Caco-2 (cell line): ENCODE measurements around the gene DLG2. TPM values are rescaled to one million over a fixed set of nuclear protein-coding genes. Genes with fewer than 3 reads are reported as not detected.

Experiments
- BruUV-seq: library from RNA; stranded (reverse); fragments of 400-500 nt; replicated peaks from 2 replicates; lab custom pipeline; 2021; lab: Mats Ljungman, UMichigan
- CTCF ChIA-PET: fragments of 300-600 bp; sonication (Branson Sonifier 250); formaldehyde crosslinking; loops from one replicate; lab custom pipeline; 2022; ENCODE audit warnings: antibody characterized with exemption; lab: Charles Lee
- POLR2A ChIA-PET: fragments of 300-600 bp; sonication (Branson Sonifier 250); formaldehyde crosslinking; loops from one replicate; lab custom pipeline; 2022; ENCODE audit warnings: antibody characterized with exemption; lab: Charles Lee
- DNase-seq, 2 experiments: peaks; one replicate each; pipeline versions ENCODE4 v3.0.0 to v3.0.0-alpha.2; 2020 to 2022
- H3K27me3 ChIP-seq: replicated peaks from 2 replicates; pipeline ENCODE4 v1.6.0; 2011; ENCODE audit warnings: low read length; ENCODE audit not compliant: control insufficient read depth, insufficient read depth
- H3K36me3 ChIP-seq: 2 replicates; pipeline ENCODE4 v1.5.1; 2011; ENCODE audit warnings: low read length; ENCODE audit not compliant: control insufficient read depth, insufficient read depth
- H3K4me1 ChIP-seq: fragments of 250-450 bp; sonication (Bioruptor Pico); 2 replicates; pipeline ENCODE4 v1.5.1; 2020; ENCODE audit warnings: mild to moderate bottlenecking
- H3K4me3 ChIP-seq: 2 replicates; pipeline ENCODE4 v1.5.1; 2011; ENCODE audit warnings: low read depth, mild to moderate bottlenecking, control low read depth, low read length
- H3K9me3 ChIP-seq: fragments of 250-450 bp; sonication (Bioruptor Pico); 2 replicates; pipeline ENCODE4 v1.5.1; 2020; ENCODE audit warnings: mild to moderate bottlenecking, moderate library complexity
- H3K27ac Mint-ChIP-seq: one replicate; pipeline ENCODE4 v1.8.0; 2022; ENCODE audit warnings: mixed read lengths; ENCODE audit not compliant: unreplicated experiment
- H3K27me3 Mint-ChIP-seq: one replicate; pipeline ENCODE4 v1.8.0; 2022; ENCODE audit warnings: mixed read lengths; ENCODE audit not compliant: insufficient read depth, unreplicated experiment
- H3K36me3 Mint-ChIP-seq: one replicate; pipeline ENCODE4 v1.8.0; 2022; ENCODE audit warnings: mild to moderate bottlenecking, mixed read lengths; ENCODE audit not compliant: insufficient read depth, unreplicated experiment
- H3K4me1 Mint-ChIP-seq: one replicate; pipeline ENCODE4 v1.8.0; 2022; ENCODE audit warnings: low read depth, mixed read lengths; ENCODE audit not compliant: unreplicated experiment
- H3K4me3 Mint-ChIP-seq: one replicate; pipeline ENCODE4 v1.8.0; 2022; ENCODE audit warnings: mild to moderate bottlenecking, moderate library complexity, mixed read lengths; ENCODE audit not compliant: unreplicated experiment
- H3K9me3 Mint-ChIP-seq: one replicate; pipeline ENCODE4 v1.8.0; 2022; ENCODE audit warnings: mixed read lengths; ENCODE audit not compliant: unreplicated experiment
- CTCF ChIP-seq, 2 experiments: fragments of 200-600 bp in 1 of 2; IDR thresholded peaks; 1 replicate in 1 of 2; 2 replicates in 1 of 2; pipeline versions ENCODE4 v1.5.1 to v1.8.0; 2011 to 2022; ENCODE audit warnings: antibody characterized with exemption in 1 of 2, control low read depth in 1 of 2, inconsistent platforms in 1 of 2, low read depth in 1 of 2, low read length in 1 of 2, mild to moderate bottlenecking in 1 of 2, moderate library complexity in 1 of 2; ENCODE audit not compliant: insufficient read depth in 1 of 2, severe bottlenecking in 1 of 2, unreplicated experiment in 1 of 2
- intact Hi-C: fragments of 100-400 bp; cut with micrococcal nuclease; formaldehyde crosslinking; loops from one replicate; pipeline ENCODE4 v1.10.0; 2022; ENCODE audit not compliant: unreplicated experiment
- total RNA-seq: library from RNA; stranded (reverse); gene quantifications from 2 replicates; pipeline ENCODE4 v1.2.3, GENCODE V29; 2022

DLG2 gene
- total RNA-seq, 1 experiment from 2014 or later, result 21.6 TPM

- Mint-ChIP-seq H3K27ac (no peak overlapping the region), H3K9me3 (no peaks in the 10 kb centered on the region), H3K4me1 (peaks cover 16% of the 10 kb centered on the region), H3K4me3 (no peak overlapping the region), H3K27me3 (no peaks in the 10 kb centered on the region), H3K36me3 (no peaks in the 10 kb centered on the region)
- CTCF ChIA-PET, result no interaction called here
- intact Hi-C loops, result no loop called here
- Histone ChIP-seq H3K27me3 (no peaks in the 10 kb centered on the region), H3K4me1 (peaks cover 7% of the 10 kb centered on the region; the same call in 1 of the 2 replicates), H3K36me3 (no peaks in the 10 kb centered on the region), H3K9me3 (no peaks in the 10 kb centered on the region), H3K4me3 (no peak overlapping the region)
- POLR2A ChIA-PET, result no interaction called here
- BruUV-seq, result no TSS peak
- no peak for TF ChIP-seq CTCF (IDR thresholded peaks at IDR 0.05; ENCODE audit: insufficient read depth in 1 of 2, low read depth in 1 of 2, low read length in 1 of 2, severe bottlenecking in 1 of 2, unreplicated experiment in 1 of 2)
- no peak for DNase-seq
Measured at GRCh38 chr11:84824624-84825023, 802.5 kb downstream of the DLG2 start.

- H3K4me3 ChIP-seq, result no peak overlapping the region
- POLR2A ChIA-PET, result no interaction called here
Measured at GRCh38 chr11:84819537-84819936, 807.6 kb downstream of the DLG2 start.

GRCh38 chr11:84819128-84819527 lies 808.0 kb downstream of the DLG2 start:
- Histone ChIP-seq H3K4me1 (no peaks in the 10 kb centered on the region), H3K27me3 (no peaks in the 10 kb centered on the region), H3K4me3 (no peak overlapping the region), H3K9me3 (no peaks in the 10 kb centered on the region), H3K36me3 (no peaks in the 10 kb centered on the region)
- Mint-ChIP-seq H3K9me3 (no peaks in the 10 kb centered on the region), H3K4me3 (no peak overlapping the region), H3K27ac (no peak overlapping the region), H3K4me1 (no peaks in the 10 kb centered on the region), H3K36me3 (no peaks in the 10 kb centered on the region), H3K27me3 (peaks cover 5% of the 10 kb centered on the region)
- intact Hi-C loops, result no loop called here
- ChIA-PET CTCF (no interaction called here), POLR2A (no interaction called here)
- no peak for TF ChIP-seq CTCF (IDR thresholded peaks at IDR 0.05; ENCODE audit: insufficient read depth in 1 of 2, low read depth in 1 of 2, low read length in 1 of 2, severe bottlenecking in 1 of 2, unreplicated experiment in 1 of 2)
- no peak for DNase-seq
- no TSS peak for BruUV-seq

More at GRCh38 chr11:84819537-84819936, 807.6 kb downstream of the DLG2 start:
- Histone ChIP-seq H3K27me3 (no peaks in the 10 kb centered on the region), H3K9me3 (no peaks in the 10 kb centered on the region), H3K4me1 (no peaks in the 10 kb centered on the region), H3K36me3 (no peaks in the 10 kb centered on the region)
- H3K27me3 Mint-ChIP-seq, result peaks cover 5% of the 10 kb centered on the region
- no peak overlapping the region for H3K4me3 Mint-ChIP-seq
- no peaks in the 10 kb centered on the region for H3K4me1 Mint-ChIP-seq
- TF ChIP-seq CTCF (IDR thresholded peaks at IDR 0.05; ENCODE audit: insufficient read depth in 1 of 2, low read depth in 1 of 2, low read length in 1 of 2, severe bottlenecking in 1 of 2, unreplicated experiment in 1 of 2), result no peak
- no peaks in the 10 kb centered on the region for H3K9me3 Mint-ChIP-seq
- no TSS peak for BruUV-seq
- no peak overlapping the region for H3K27ac Mint-ChIP-seq
- no peaks in the 10 kb centered on the region for H3K36me3 Mint-ChIP-seq
- DNase-seq, result no peak
- CTCF ChIA-PET, result no interaction called here
- intact Hi-C loops, result no loop called here
